HG03103 (cell line): ENCODE measurements around the gene SLK.

ENCODE experiments used
- ATAC-seq: cut with Tn5 transposase; IDR thresholded peaks from one replicate; pipeline ENCODE4 v1.9.1; 2021; ENCODE audit warnings: low read depth; ENCODE audit not compliant: unreplicated experiment

The SLK gene

GRCh38 chr10:103985726-103986125 is 18.8 kb downstream of the SLK start:
- no peak for ATAC-seq

- ATAC-seq, result no peak
Measured at GRCh38 chr10:103986360-103986759, 19.4 kb downstream of the SLK start.

- ATAC-seq, result no peak
Measured at GRCh38 chr10:103990121-103990520, 23.2 kb downstream of the SLK start.

GRCh38 chr10:103990531-103990930 is 23.6 kb downstream of the SLK start:
- no peak for ATAC-seq

- no peak for ATAC-seq
Measured at GRCh38 chr10:103991393-103992128, 24.6 kb downstream of the SLK start.

- no peak for ATAC-seq
Measured at GRCh38 chr10:103995134-103995533, 28.2 kb downstream of the SLK start.

GRCh38 chr10:103998805-103999204 is 31.9 kb downstream of the SLK start:
- no peak for ATAC-seq

GRCh38 chr10:104002911-104003310 is 36.0 kb downstream of the SLK start:
- ATAC-seq, result no peak

- ATAC-seq, result no peak
Measured at GRCh38 chr10:104005172-104005863, 38.4 kb downstream of the SLK start.

- ATAC-seq, result no peak
Measured at GRCh38 chr10:104011904-104012303, 45.0 kb downstream of the SLK start.

GRCh38 chr10:104013489-104013888 is 46.5 kb downstream of the SLK start:
- ATAC-seq, result no peak

GRCh38 chr10:104014176-104014575 is 47.2 kb downstream of the SLK start:
- no peak for ATAC-seq

GRCh38 chr10:104016661-104017060 is 49.7 kb downstream of the SLK start:
- ATAC-seq, result no peak

- no peak for ATAC-seq
Measured at GRCh38 chr10:104018471-104018870, 51.5 kb downstream of the SLK start.

- ATAC-seq, result no peak
Measured at GRCh38 chr10:104020020-104020419, 53.1 kb downstream of the SLK start.

- ATAC-seq, result no peak
Measured at GRCh38 chr10:104021246-104021645, 54.3 kb downstream of the SLK start.

GRCh38 chr10:104022026-104022425 is 55.1 kb downstream of the SLK start:
- ATAC-seq, result no peak

- no peak for ATAC-seq
Measured at GRCh38 chr10:104025524-104025923, 58.6 kb downstream of the SLK start.

- ATAC-seq, result no peak
Measured at GRCh38 chr10:104026762-104027161, 59.8 kb downstream of the SLK start.

GRCh38 chr10:104028146-104028545 is 61.2 kb downstream of the SLK start:
- no peak for ATAC-seq

- no peak for ATAC-seq
Measured at GRCh38 chr10:104028823-104029520, 62.0 kb downstream of the SLK start.

- ATAC-seq, result no peak
Measured at GRCh38 chr10:104029521-104029860, 62.6 kb downstream of the SLK start.
